Measurements from ENCODE around the gene PALLD.

PALLD gene

GRCh38 chr4:168831919-168832762 is 335.3 kb downstream of the PALLD start:
- peak; percentile 22 for DNase-seq (ENCODE audit: low read depth)

DNA sequence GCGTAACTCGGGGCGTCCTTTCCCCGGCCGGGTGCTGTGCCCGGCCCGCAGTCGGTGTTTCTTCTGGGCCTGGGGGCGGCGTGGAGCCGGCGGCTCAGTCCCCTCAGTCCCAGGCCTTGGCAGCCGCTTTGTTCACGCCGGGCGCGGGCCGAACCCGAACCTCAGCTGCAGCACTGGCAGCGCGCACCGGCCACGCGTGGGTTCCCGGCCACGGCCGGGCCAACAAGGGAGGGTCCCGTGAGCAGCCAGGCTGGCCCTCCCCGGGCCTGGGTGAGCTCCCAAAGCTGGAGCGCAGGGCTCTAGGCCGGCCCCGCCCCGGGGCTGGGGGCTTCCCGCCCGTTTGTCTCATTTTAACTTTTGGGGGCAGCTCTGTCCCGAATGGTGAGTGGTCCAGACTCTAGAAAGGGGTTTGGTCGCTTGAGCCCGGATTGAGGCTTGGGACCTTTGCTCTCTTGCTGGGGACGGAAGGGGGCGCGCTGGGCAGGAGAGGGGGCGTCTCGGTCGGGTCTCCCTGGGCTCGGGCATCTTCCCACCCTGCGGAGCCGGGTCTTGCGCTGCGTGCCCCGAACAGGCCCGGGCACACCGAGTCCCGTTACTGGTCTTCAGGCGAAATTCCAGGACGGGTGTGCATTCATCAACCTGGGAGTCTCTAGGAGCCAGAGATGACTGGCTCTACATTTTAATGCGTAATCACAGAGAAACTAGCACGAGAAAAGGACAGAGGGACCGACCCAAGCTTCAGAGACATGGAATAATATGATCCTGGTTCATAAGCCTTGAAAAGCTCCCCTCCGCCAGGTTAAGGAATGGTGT is 336.1 kb downstream of the PALLD start:
- no peak for DNase-seq (ENCODE audit: low read depth)

GRCh38 chr4:168833881-168834280 is 337.0 kb downstream of the PALLD start:
- no peak for DNase-seq (ENCODE audit: low read depth)

DNA sequence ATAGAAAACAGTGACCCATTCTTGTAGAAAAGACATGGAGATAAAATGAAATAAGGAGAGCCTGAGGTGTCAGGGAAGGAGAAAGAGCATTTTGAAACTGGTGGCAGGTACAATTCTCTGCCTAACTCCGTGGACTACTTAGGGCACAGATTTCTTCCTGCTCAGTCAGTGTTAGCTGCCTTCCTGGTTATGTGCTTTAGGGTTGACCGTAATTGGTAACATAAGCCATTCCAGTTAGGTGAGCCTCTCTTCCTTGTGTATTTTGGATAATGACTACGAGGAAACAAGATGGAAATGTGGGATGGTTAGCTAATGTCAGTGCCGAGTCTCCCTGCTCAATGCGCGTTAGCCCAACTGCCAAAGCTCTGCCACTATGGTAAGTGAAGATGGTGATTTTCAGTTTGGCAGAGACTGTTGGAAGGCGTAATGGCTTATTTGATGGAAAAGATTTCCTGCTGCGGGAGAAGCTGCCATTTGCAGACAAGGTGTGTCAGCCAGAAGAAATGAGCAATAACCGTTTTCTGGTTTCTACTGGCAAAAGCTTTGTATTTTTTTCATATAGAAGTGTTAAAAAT is 339.1 kb downstream of the PALLD start:
- DNase-seq (ENCODE audit: low read depth): no peak

GRCh38 chr4:168836490-168836889 is 339.6 kb downstream of the PALLD start:
- DNase-seq (ENCODE audit: low read depth): no peak

GRCh38 chr4:168837922-168838321 is 341.1 kb downstream of the PALLD start:
- DNase-seq (ENCODE audit: low read depth): no peak

DNA sequence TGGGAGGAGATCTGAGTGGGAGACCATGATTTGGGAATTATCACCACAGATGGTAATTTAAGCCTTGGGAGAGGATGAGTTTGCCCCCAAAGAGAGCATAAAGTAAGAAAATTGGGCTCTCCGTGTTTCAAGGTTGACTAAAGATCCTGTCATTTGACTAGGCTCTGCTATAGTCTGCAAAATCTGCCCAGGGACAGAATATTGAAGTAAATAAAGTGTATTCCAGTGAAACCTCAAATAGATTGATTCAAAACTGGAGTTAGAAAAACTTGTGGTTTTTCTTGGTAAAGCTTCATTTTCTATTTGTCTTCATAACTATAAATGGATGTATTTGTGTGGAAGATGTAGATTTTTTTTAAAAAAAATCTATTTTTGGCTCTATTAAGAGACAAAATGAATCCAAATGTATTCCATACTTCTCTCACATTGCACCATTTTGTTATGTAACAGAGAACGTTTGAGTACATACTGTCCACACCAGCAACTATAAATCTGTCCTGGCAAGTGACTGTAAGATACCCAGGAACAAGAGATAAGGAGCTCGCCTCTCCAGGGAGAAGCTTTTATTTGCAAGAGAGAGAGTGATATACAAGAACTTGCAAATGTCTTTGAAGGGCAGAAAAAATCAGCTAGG is 343.0 kb downstream of the PALLD start:
- DNase-seq (ENCODE audit: low read depth): no peak

DNA sequence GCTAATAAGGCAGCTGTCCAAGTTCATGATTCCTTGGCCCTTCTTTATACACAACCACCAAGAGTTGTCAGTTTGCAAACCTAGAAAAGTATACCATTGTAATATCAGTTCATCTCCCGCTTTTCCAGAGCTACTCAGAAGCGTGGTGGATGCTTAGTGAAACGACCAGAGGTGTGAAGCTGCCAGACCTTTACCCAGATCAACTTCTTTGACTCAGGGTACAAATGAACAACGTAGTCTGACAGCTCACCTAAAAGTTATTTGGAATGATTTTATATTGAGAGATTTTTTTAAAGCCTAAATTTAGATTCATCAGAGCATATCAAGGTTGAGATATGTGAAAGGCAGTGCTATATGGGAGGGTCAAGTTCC is 343.5 kb downstream of the PALLD start:
- no peak for DNase-seq (ENCODE audit: low read depth)

DNA sequence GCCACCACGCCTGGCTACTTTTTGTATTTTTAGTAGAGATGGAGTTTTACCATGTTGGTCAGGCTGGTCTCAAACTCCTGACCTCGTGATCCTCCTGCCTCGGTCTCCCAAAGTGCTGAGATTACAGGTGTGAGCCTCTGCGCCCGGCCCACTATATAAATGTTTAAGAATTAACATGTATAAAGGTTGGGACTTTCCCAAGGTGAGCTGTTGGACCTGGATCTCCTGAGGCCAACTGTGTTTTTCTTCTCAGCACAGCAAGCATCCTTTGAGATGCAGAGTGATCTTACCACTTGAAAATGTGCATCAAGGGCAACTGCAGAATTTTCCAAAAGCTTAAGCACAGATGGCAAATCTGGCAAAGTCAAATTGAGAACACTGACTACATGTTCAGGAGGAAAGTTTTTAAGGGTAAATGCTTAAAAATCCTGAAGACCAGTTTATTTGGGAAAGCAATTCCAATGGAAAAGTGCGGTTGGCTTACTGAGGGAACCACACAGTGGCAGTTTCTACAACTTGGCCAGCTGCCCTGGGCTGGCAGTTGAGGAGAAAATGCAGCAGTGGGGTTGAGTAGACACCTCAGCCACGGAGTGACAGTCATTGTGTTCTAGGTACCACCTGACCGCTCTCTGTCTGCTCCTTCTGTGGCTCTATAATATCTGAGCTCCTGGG is 344.3 kb downstream of the PALLD start:
- no peak for DNase-seq (ENCODE audit: low read depth)

GRCh38 chr4:168841672-168842019 is 344.8 kb downstream of the PALLD start:
- no peak for DNase-seq (ENCODE audit: low read depth)

GRCh38 chr4:168842186-168842585 is 345.3 kb downstream of the PALLD start:
- DNase-seq (ENCODE audit: low read depth): no peak

DNA sequence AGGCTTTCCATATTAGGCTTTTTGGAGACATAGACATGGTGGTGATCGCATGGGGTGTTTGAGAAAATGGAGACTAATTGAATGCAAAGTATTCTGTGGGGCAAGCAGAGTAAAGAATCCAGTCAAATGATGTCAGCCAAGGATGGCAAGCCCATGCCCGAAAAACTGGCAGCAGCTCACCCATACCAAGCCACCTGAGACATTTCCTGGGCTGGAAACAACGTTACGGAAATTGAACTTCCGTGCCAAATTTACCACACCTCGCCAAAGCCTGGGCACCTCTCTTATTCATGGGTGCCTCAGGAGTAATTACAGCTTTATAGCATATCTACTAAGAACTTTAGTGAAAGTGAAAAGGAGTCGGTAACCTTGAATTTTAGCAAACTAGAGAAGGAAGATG is 346.8 kb downstream of the PALLD start:
- DNase-seq (ENCODE audit: low read depth): no peak

DNA sequence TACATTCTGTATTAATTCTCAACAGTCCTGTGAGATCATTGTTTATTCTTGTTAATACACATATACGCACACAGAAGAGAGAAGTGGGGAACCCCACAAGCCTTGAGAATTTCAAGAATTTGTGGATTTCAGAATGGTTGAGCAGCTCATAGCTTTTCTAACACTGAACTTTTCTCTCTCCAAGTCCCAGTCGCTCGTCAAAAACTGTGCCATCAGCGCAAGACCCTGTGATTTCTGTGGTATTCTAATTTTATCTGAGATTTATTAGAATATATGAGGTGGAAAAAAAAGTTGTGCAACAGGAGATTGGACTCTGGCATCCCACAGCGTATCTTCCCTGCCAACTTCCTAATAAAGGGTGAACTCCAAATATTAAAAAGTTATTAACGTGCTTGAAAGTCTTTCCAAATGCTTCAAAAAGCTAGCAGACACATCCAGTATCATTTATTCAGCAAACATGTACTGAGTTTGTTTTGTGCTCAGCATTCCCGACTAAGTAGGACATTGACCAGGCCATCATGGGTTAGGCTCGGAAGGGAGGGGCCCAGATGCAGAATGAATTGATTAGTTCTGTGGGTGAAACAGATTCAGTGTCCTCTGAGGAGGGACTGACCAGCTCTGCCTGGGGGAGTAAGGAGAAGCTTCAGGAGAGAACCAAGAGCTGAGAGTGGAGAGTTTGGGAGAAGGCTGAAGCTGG is 347.6 kb downstream of the PALLD start:
- DNase-seq (ENCODE audit: low read depth): no peak

DNA sequence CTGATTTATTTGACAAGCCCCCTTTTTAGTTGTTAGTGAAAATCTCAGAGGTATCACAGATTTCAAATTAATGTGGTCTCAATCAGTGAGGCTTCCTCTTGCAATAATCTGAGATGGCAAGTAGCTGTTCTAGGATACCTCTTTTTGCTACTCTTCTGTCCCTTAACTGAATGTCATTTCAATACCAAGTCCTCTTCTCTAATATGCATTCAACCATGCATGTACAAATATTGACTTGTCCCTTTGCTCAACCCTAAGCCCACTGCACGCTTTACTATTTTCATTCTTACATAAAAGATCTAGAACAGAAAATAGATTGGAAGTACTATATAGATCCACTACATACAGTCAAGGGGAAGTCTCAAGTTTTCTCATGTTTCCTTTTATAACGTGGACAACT is 349.0 kb downstream of the PALLD start:
- DNase-seq (ENCODE audit: low read depth): no peak

- no peak for DNase-seq (ENCODE audit: low read depth)
Observed at GRCh38 chr4:168846414-168846813, 349.6 kb downstream of the PALLD start.

- no peak for DNase-seq (ENCODE audit: low read depth)
Observed at GRCh38 chr4:168847771-168848502, 351.1 kb downstream of the PALLD start.

DNA sequence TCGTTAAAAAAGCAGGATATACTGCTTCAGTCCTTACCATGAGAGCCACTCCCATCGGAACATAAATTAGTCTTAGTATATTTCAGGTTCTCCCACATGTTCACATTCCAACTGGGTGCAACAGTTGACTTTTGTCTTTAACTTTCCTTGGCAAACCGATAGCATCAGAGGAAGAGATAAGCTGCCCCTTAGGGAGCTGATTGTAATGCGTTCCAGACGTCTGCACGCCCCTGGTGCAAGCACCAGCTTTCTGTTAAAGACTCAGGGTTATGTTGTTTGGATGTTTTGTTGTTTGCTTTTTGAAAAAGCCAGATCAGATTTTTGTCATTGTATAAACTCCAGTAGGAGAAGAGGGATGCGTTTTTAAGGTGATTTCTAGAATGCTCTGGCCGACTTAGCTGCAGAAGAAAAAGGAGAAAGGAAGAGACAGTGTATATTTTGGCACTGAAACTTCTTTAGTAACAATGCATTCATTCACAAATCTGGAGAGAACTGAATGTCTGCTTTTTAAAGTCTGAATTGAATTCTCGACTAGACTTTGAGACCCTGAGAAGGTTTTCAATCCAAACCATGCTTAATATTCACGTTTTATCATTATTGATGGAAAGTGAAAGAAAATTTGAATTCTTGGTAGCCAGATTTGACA is 352.3 kb downstream of the PALLD start:
- no peak for DNase-seq (ENCODE audit: low read depth)

GRCh38 chr4:168849997-168850396 is 353.1 kb downstream of the PALLD start:
- no peak for DNase-seq (ENCODE audit: low read depth)

GRCh38 chr4:168852387-168852786 is 355.5 kb downstream of the PALLD start:
- no peak for DNase-seq (ENCODE audit: low read depth)

Measured in T follicular helper cell (primary cell).